Measurements from ENCODE around the gene RERG. TPM values are rescaled to one million over a fixed set of nuclear protein-coding genes. Genes with fewer than 3 reads are reported as not detected.

RERG gene
- total RNA-seq, 1 donor from 2014 or later, result 0.14 TPM

DNA sequence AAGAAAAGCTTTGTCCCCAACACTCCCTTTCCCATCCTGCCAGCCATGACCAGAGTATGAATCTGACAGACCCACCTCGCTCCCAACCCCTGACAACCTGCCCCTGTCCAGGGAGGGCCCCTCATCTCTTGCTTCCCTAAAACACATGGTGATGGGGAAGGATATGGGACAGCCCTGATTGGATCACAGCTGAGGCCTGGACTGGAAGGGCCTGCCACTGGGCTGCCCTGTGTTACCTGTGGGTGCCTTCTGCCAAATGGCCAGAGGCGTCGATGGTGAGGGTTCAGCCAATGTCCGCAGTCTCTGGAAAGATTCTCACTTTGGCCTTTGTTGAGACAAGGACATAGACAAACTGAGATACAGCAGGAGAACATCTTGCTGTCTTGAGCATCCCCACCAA, 13.3 kb upstream of the RERG start:
- Histone ChIP-seq H3K27ac (ENCODE audit: low read depth, low read length) (no peak overlapping the region), H4K20me1 (ENCODE audit: insufficient read depth, low read length) (no peaks in the 10 kb centered on the region)
- H3K27me3 Mint-ChIP-seq (ENCODE audit: low read depth, unreplicated experiment), result peaks cover 33% of the 10 kb centered on the region

GRCh38 chr12:15234011-15234410, 12.8 kb upstream of the RERG start:
- Mint-ChIP-seq H3K4me3 (ENCODE audit: unreplicated experiment) (no peak overlapping the region), H3K9me3 (ENCODE audit: unreplicated experiment) (no peaks in the 10 kb centered on the region), H3K4me1 (ENCODE audit: low read depth, unreplicated experiment) (no peaks in the 10 kb centered on the region), H3K27ac (ENCODE audit: unreplicated experiment) (no peak overlapping the region), H3K27me3 (ENCODE audit: low read depth, unreplicated experiment) (peaks cover 38% of the 10 kb centered on the region), H3K36me3 (ENCODE audit: low read depth, unreplicated experiment) (no peaks in the 10 kb centered on the region)
- H3K4me2 ChIP-seq (ENCODE audit: low read length), result no peak overlapping the region
- FAIRE-seq (no peak), DNase-seq (ENCODE audit: low read depth) (no peak)
- H3K27ac ChIP-seq (ENCODE audit: low read depth, low read length), result no peak overlapping the region
- H3K4me3 ChIP-seq (ENCODE audit: insufficient read depth, low read depth, low read length), result no peak overlapping the region
- no peaks in the 10 kb centered on the region for H3K9me3 ChIP-seq (ENCODE audit: insufficient read depth, low read depth, low read length)
- H4K20me1 ChIP-seq (ENCODE audit: insufficient read depth, low read length), result no peaks in the 10 kb centered on the region
- no peak overlapping the region for H3K9ac ChIP-seq (ENCODE audit: low read length)
- no peaks in the 10 kb centered on the region for H3K36me3 ChIP-seq (ENCODE audit: insufficient read depth, low read length)
- no peaks in the 10 kb centered on the region for H3K4me1 ChIP-seq (ENCODE audit: insufficient read depth, low read length)
- no peaks in the 10 kb centered on the region for H3K79me2 ChIP-seq (ENCODE audit: insufficient read depth, low read length)
- H3K27me3 ChIP-seq (ENCODE audit: insufficient read depth, low read length), result peaks cover 3% of the 10 kb centered on the region
- H2AFZ ChIP-seq (ENCODE audit: low read depth, low read length), result no peak overlapping the region
- no peak for TF ChIP-seq CTCF (IDR thresholded peaks at IDR 0.05; ENCODE audit: insufficient read depth, low read depth, low read length)
- TF ChIP-seq EZH2 (IDR thresholded peaks at IDR 0.05; ENCODE audit: insufficient read depth, low read length), result no peak

More for the DNA sequence above, 13.3 kb upstream of the RERG start:
- no peaks in the 10 kb centered on the region for H3K4me1 ChIP-seq (ENCODE audit: insufficient read depth, low read length)
- TF ChIP-seq EZH2 (IDR thresholded peaks at IDR 0.05; ENCODE audit: insufficient read depth, low read length), result no peak
- no peak for TF ChIP-seq CTCF (IDR thresholded peaks at IDR 0.05; ENCODE audit: insufficient read depth, low read depth, low read length)
- H3K4me2 ChIP-seq (ENCODE audit: low read length), result no peak overlapping the region
- no peak overlapping the region for H3K9ac ChIP-seq (ENCODE audit: low read length)
- H3K79me2 ChIP-seq (ENCODE audit: insufficient read depth, low read length), result no peaks in the 10 kb centered on the region
- H3K4me3 ChIP-seq (ENCODE audit: insufficient read depth, low read depth, low read length), result no peak overlapping the region
- no peak for DNase-seq (ENCODE audit: low read depth)
- H2AFZ ChIP-seq (ENCODE audit: low read depth, low read length), result no peak overlapping the region
- H3K4me3 Mint-ChIP-seq (ENCODE audit: unreplicated experiment), result no peak overlapping the region
- H3K36me3 Mint-ChIP-seq (ENCODE audit: low read depth, unreplicated experiment), result no peaks in the 10 kb centered on the region
- no peaks in the 10 kb centered on the region for H3K9me3 Mint-ChIP-seq (ENCODE audit: unreplicated experiment)
- no peak for FAIRE-seq
- no peaks in the 10 kb centered on the region for H3K4me1 Mint-ChIP-seq (ENCODE audit: low read depth, unreplicated experiment)
- no peaks in the 10 kb centered on the region for H3K36me3 ChIP-seq (ENCODE audit: insufficient read depth, low read length)
- no peak overlapping the region for H3K27ac Mint-ChIP-seq (ENCODE audit: unreplicated experiment)
- H3K27me3 ChIP-seq (ENCODE audit: insufficient read depth, low read length), result peaks cover 3% of the 10 kb centered on the region
- H3K9me3 ChIP-seq (ENCODE audit: insufficient read depth, low read depth, low read length), result no peaks in the 10 kb centered on the region

DNA sequence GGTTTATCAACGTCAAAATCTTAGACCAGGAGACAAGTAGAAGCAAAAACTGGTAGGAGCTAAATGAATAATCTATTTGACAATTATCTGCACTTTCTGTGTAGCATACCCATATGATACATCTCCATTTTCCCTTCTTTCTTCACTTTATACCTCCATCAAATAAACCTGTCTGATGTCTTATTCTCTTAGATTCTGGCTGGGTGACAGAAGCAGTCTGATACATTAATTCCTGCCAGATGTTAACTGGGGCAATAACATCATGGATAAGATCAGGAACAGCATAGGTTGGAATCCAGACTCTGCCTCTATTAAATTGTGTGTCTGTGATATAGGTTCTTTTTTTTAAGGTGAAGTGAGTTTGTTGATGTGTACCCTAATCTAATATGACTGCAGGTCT, 11.7 kb upstream of the RERG start:
- FAIRE-seq, result no peak
- H2AFZ ChIP-seq (ENCODE audit: low read depth, low read length), result no peak overlapping the region

More for the DNA sequence above, 11.7 kb upstream of the RERG start:
- Histone ChIP-seq H3K4me2 (ENCODE audit: low read length) (no peak overlapping the region), H3K79me2 (ENCODE audit: insufficient read depth, low read length) (no peaks in the 10 kb centered on the region), H3K36me3 (ENCODE audit: insufficient read depth, low read length) (no peaks in the 10 kb centered on the region), H3K4me1 (ENCODE audit: insufficient read depth, low read length) (no peaks in the 10 kb centered on the region), H3K4me3 (ENCODE audit: insufficient read depth, low read depth, low read length) (no peak overlapping the region), H3K9ac (ENCODE audit: low read length) (no peak overlapping the region), H3K9me3 (ENCODE audit: insufficient read depth, low read depth, low read length) (no peaks in the 10 kb centered on the region), H3K27ac (ENCODE audit: low read depth, low read length) (no peak overlapping the region), H3K27me3 (ENCODE audit: insufficient read depth, low read length) (peaks cover 3% of the 10 kb centered on the region), H4K20me1 (ENCODE audit: insufficient read depth, low read length) (no peaks in the 10 kb centered on the region)
- Mint-ChIP-seq H3K4me3 (ENCODE audit: unreplicated experiment) (no peak overlapping the region), H3K36me3 (ENCODE audit: low read depth, unreplicated experiment) (no peaks in the 10 kb centered on the region), H3K9me3 (ENCODE audit: unreplicated experiment) (no peaks in the 10 kb centered on the region), H3K27me3 (ENCODE audit: low read depth, unreplicated experiment) (peaks cover 39% of the 10 kb centered on the region), H3K27ac (ENCODE audit: unreplicated experiment) (no peak overlapping the region), H3K4me1 (ENCODE audit: low read depth, unreplicated experiment) (no peaks in the 10 kb centered on the region)
- no peak for DNase-seq (ENCODE audit: low read depth)
- TF ChIP-seq EZH2 (IDR thresholded peaks at IDR 0.05; ENCODE audit: insufficient read depth, low read length) (no peak), CTCF (IDR thresholded peaks at IDR 0.05; ENCODE audit: insufficient read depth, low read depth, low read length) (no peak)

Data from astrocyte (in vitro differentiated cells and primary cell).